H1 (cell line): ENCODE results near the gene STX7. TPM values are rescaled to one million over a fixed set of nuclear protein-coding genes. Genes with fewer than 3 reads are reported as not detected.

Experiments used
- TAF7 ChIP-seq: optimal IDR thresholded peaks from 2 replicates; pipeline ENCODE3; 2011; ENCODE audit warnings: low read depth, mild to moderate bottlenecking, inconsistent platforms, low read length, moderate library complexity, borderline replicate concordance
- polyA plus RNA-seq, 7 experiments: library from polyadenylated mRNA; depleted of rRNA in 3 of 7; stranded (reverse) in 5 of 7; unstranded in 2 of 7; fragments of >200 nt in 5 of 7; fragments of 200-250 nt in 2 of 7; gene quantifications; 1 replicate in 5 of 7; 2 replicates in 1 of 7; 4 replicates in 1 of 7; pipeline versions ENCODE4 v1.2.1 to v1.2.3, GENCODE V29; 2011 to 2013; ENCODE audit warnings: missing spikeins in 2 of 7, mixed read lengths in 2 of 7
- total RNA-seq: library from RNA; stranded (reverse); fragmentation: NEBNext Ultra II Directional; extraction: Animal tissue kit (Norgen Biotek cat#: 25700); gene quantifications from 2 replicates; pipeline ENCODE4 v1.2.1, GENCODE V29; 2021
- TF ChIP-seq, protein P1 (sequence below): IDR thresholded peaks from 2 replicates; pipeline ENCODE4 v1.6.1; 2012; ENCODE audit warnings: inconsistent platforms
- TF ChIP-seq, protein P2 (sequence below), 3 experiments: IDR thresholded peaks; 1 replicate in 2 of 3; 2 replicates in 1 of 3; pipeline versions ENCODE4 v1.5.1 to v1.6.1; 2011; ENCODE audit warnings: low read length in 3 of 3, mild to moderate bottlenecking in 3 of 3, inconsistent platforms in 2 of 3, low read depth in 1 of 3, moderate library complexity in 1 of 3; ENCODE audit not compliant: insufficient read depth in 1 of 3; ENCODE audit errors: control extremely low read depth in 1 of 3

STX7 gene
- total and polyA plus RNA-seq, 2 of the 8 experiments (the other 6 are each of a cell fraction or from before 2014, with no cell fraction given): 5.7 to 27.9 TPM

- no peak for TF ChIP-seq TAF7
- TF ChIP-seq, protein P1, sequence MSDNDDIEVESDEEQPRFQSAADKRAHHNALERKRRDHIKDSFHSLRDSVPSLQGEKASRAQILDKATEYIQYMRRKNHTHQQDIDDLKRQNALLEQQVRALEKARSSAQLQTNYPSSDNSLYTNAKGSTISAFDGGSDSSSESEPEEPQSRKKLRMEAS: no peak
- TF ChIP-seq, protein P2, sequence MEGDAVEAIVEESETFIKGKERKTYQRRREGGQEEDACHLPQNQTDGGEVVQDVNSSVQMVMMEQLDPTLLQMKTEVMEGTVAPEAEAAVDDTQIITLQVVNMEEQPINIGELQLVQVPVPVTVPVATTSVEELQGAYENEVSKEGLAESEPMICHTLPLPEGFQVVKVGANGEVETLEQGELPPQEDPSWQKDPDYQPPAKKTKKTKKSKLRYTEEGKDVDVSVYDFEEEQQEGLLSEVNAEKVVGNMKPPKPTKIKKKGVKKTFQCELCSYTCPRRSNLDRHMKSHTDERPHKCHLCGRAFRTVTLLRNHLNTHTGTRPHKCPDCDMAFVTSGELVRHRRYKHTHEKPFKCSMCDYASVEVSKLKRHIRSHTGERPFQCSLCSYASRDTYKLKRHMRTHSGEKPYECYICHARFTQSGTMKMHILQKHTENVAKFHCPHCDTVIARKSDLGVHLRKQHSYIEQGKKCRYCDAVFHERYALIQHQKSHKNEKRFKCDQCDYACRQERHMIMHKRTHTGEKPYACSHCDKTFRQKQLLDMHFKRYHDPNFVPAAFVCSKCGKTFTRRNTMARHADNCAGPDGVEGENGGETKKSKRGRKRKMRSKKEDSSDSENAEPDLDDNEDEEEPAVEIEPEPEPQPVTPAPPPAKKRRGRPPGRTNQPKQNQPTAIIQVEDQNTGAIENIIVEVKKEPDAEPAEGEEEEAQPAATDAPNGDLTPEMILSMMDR (IDR thresholded peaks at IDR 0.05; ENCODE audit: control extremely low read depth in 1 of 3, insufficient read depth in 1 of 3, low read depth in 1 of 3, low read length in 3 of 3): no peak
These were observed 87.7 kb downstream of the STX7 start (continued) for GRCh38 chr6:132425176-132425575.
